GM19372 (cell line): ENCODE results near the gene NOL11.
"Not testable (repeated sequence)": the region's sequence is repeated elsewhere in the genome, so short reads cannot be mapped to it uniquely, and the experiment has no call there.

Experiments used
- ATAC-seq: cut with Tn5 transposase; IDR thresholded peaks from one replicate; pipeline ENCODE4 v1.9.1; 2021; ENCODE audit warnings: mild to moderate bottlenecking, low read depth, moderate library complexity; ENCODE audit not compliant: unreplicated experiment

NOL11 gene

GRCh38 chr17:67751101-67752074 is 33.7 kb downstream of the NOL11 start:
- no peak for ATAC-seq

GRCh38 chr17:67752160-67752559 is 34.4 kb downstream of the NOL11 start:
- not testable (repeated sequence) for ATAC-seq

GRCh38 chr17:67753026-67753425 is 35.3 kb downstream of the NOL11 start:
- ATAC-seq: no peak

- no peak for ATAC-seq
These were observed 36.3 kb downstream of the NOL11 start for GRCh38 chr17:67754001-67754400.

- not testable (repeated sequence) for ATAC-seq
These were observed 37.0 kb downstream of the NOL11 start for GRCh38 chr17:67754686-67755085.

GRCh38 chr17:67756766-67757165 is 39.0 kb downstream of the NOL11 start:
- not testable (repeated sequence) for ATAC-seq

GRCh38 chr17:67759355-67760171 is 41.8 kb downstream of the NOL11 start:
- no peak for ATAC-seq

GRCh38 chr17:67765623-67766022 is 47.9 kb downstream of the NOL11 start:
- no peak for ATAC-seq

GRCh38 chr17:67769231-67769630 is 51.5 kb downstream of the NOL11 start:
- ATAC-seq: no peak

- no peak for ATAC-seq
These were observed 52.8 kb downstream of the NOL11 start for GRCh38 chr17:67770539-67770938.

- no peak for ATAC-seq
These were observed 54.9 kb downstream of the NOL11 start for GRCh38 chr17:67772679-67773078.

GRCh38 chr17:67773246-67773645 is 55.5 kb downstream of the NOL11 start:
- ATAC-seq: no peak

GRCh38 chr17:67779098-67779672 is 61.4 kb downstream of the NOL11 start:
- no peak for ATAC-seq

- ATAC-seq: no peak
These were observed 66.8 kb downstream of the NOL11 start for GRCh38 chr17:67784364-67785121.

GRCh38 chr17:67785122-67785477 is 67.4 kb downstream of the NOL11 start:
- ATAC-seq: no peak

- ATAC-seq: no peak
These were observed 67.8 kb downstream of the NOL11 start for GRCh38 chr17:67785504-67785903.
